AG09309 (cell line): Measurements from ENCODE around the gene CCDC181.

Experiments
- DNase-seq: peaks from one replicate; pipeline ENCODE4 v3.0.0-alpha.2; 2010; ENCODE audit warnings: low read depth
- H3K4me3 ChIP-seq: 2 replicates; pipeline ENCODE4 v1.5.1; 2011; ENCODE audit warnings: mild to moderate bottlenecking, low read depth, low read length, moderate library complexity; ENCODE audit not compliant: control insufficient read depth
- TF ChIP-seq, protein P1 (sequence below): IDR thresholded peaks from 2 replicates; pipeline ENCODE4 v1.5.1; 2011; ENCODE audit warnings: mild to moderate bottlenecking, low read depth, low read length, inconsistent platforms; ENCODE audit not compliant: insufficient read depth, control insufficient read depth; ENCODE audit errors: missing control alignments

Gene CCDC181

DNA sequence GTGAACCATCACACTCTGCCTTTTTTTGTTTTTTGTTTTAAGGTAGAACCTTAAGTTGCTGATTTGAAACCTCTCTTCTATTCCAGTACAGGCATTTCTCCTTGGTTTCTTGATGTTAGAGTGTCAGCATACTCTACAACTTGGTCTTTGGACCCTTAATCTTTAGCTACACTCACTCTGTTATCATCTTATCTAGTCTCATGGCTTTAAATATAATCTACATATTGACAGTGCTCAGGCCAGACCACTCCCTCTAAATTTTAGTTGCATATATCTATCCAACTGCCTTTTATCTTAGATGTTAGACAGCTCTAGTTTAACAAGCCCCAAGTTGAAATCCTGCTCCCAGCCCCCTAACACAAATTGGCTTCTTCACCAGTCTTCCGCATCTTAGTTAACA is 81.8 kb downstream of the CCDC181 start:
- DNase-seq = no peak
- TF ChIP-seq, protein P1, sequence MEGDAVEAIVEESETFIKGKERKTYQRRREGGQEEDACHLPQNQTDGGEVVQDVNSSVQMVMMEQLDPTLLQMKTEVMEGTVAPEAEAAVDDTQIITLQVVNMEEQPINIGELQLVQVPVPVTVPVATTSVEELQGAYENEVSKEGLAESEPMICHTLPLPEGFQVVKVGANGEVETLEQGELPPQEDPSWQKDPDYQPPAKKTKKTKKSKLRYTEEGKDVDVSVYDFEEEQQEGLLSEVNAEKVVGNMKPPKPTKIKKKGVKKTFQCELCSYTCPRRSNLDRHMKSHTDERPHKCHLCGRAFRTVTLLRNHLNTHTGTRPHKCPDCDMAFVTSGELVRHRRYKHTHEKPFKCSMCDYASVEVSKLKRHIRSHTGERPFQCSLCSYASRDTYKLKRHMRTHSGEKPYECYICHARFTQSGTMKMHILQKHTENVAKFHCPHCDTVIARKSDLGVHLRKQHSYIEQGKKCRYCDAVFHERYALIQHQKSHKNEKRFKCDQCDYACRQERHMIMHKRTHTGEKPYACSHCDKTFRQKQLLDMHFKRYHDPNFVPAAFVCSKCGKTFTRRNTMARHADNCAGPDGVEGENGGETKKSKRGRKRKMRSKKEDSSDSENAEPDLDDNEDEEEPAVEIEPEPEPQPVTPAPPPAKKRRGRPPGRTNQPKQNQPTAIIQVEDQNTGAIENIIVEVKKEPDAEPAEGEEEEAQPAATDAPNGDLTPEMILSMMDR = no peak

More for the DNA sequence above, 81.8 kb downstream of the CCDC181 start:
- no peak overlapping the region for H3K4me3 ChIP-seq
